Prostate gland (tissue), 2 donors: ENCODE data around the gene FHOD1.

Source experiments
- POLR2A ChIP-seq: fragments of 450-650 bp; IDR thresholded peaks from one replicate; pipeline ENCODE4 v1.6.1; 2016; ENCODE audit warnings: antibody characterized with exemption, mild to moderate bottlenecking
- TF ChIP-seq, protein P1 (sequence below), 4 experiments: fragments of 200-600 bp in 2 of 4; fragments of 450-650 bp in 2 of 4; sonication (generic) in 2 of 4; IDR thresholded peaks; 1 replicate in 3 of 4; 2 replicates in 1 of 4; pipeline ENCODE4 v1.5.1; 2016 to 2019; ENCODE audit warnings: antibody characterized with exemption in 4 of 4, mild to moderate bottlenecking in 2 of 4, moderate library complexity in 2 of 4

DNA sequence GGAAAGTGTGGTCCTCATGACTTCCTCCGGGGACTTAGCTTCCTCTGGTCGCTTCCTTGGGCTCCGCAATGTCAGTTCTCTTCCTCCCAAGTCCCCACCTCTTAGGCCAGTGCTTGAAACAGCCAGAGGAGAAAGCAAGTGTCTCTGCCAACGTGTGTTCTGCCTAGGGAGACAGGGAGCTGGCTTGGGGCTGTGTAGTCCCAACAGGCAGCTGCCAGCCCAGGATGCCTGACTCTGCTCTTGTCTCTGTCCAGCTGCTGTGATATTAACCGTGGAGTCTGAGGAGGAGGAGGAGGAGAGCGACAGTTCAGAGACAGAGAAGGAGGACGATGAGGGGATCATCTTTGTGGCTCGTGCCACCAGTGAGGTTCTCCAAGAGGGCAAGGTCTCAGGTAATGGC, 18.6 kb upstream of the FHOD1 start:
- TF ChIP-seq, protein P1, sequence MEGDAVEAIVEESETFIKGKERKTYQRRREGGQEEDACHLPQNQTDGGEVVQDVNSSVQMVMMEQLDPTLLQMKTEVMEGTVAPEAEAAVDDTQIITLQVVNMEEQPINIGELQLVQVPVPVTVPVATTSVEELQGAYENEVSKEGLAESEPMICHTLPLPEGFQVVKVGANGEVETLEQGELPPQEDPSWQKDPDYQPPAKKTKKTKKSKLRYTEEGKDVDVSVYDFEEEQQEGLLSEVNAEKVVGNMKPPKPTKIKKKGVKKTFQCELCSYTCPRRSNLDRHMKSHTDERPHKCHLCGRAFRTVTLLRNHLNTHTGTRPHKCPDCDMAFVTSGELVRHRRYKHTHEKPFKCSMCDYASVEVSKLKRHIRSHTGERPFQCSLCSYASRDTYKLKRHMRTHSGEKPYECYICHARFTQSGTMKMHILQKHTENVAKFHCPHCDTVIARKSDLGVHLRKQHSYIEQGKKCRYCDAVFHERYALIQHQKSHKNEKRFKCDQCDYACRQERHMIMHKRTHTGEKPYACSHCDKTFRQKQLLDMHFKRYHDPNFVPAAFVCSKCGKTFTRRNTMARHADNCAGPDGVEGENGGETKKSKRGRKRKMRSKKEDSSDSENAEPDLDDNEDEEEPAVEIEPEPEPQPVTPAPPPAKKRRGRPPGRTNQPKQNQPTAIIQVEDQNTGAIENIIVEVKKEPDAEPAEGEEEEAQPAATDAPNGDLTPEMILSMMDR (IDR thresholded peaks at IDR 0.05): no peak
- no peak for TF ChIP-seq POLR2A
